ENCODE results near the gene TMC4.
A peak's percentile ranks its signal among the peaks of the same experiment; 100 is the strongest.

Gene TMC4

DNA sequence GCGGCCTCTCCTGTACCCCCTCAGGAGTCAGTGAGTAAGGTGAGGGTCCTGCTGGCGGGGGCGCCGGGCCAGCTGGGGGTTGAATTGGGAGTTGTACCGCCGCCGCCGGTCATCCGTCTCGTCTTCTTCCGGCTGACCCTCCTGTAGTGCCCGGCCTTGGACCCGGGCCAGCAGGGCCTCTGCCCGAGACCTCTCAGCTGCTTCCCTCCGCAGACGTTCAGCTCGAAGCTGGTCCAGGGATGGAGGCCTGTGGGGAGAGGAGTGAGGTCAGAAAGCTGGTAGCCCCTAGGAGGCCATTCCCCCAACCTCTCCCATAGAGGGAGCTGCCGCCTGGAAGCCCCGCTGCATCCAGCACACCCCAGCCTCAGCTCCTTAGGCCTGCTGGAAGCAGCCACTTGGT, 17.3 kb downstream of the TMC4 start:
- DNase-seq (ENCODE audit: low read depth in 2 of 2): no peak

- no peak for DNase-seq (ENCODE audit: low read depth in 2 of 2)
Measured at GRCh38 chr19:54154603-54155345, 18.2 kb downstream of the TMC4 start.

GRCh38 chr19:54153731-54154326, 19.1 kb downstream of the TMC4 start:
- no peak for DNase-seq (ENCODE audit: low read depth in 2 of 2)

- no peak for DNase-seq (ENCODE audit: low read depth in 2 of 2)
Measured at GRCh38 chr19:54152878-54153524, 20.0 kb downstream of the TMC4 start.

DNA sequence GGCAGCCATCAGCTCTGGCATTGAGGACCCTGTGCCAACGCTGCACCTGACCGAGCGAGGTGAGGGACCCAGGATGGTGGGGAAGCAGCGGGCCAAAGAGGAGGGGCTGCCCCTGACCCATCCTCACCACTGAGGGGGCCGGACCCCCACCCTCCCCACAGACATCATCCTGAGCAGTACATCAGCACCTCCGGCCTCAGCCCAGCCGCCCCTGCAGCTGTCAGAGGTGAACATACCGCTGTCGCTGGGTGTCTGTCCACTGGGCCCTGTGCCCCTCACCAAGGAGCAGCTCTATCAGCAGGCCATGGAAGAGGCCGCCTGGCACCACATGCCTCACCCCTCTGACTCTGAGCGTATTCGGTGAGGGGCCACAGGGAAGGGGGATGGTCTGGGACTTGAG, 20.7 kb downstream of the TMC4 start:
- no peak for DNase-seq (ENCODE audit: low read depth in 2 of 2)

GRCh38 chr19:54151362-54152035, 21.5 kb downstream of the TMC4 start:
- no peak for DNase-seq (ENCODE audit: low read depth in 2 of 2)

DNA sequence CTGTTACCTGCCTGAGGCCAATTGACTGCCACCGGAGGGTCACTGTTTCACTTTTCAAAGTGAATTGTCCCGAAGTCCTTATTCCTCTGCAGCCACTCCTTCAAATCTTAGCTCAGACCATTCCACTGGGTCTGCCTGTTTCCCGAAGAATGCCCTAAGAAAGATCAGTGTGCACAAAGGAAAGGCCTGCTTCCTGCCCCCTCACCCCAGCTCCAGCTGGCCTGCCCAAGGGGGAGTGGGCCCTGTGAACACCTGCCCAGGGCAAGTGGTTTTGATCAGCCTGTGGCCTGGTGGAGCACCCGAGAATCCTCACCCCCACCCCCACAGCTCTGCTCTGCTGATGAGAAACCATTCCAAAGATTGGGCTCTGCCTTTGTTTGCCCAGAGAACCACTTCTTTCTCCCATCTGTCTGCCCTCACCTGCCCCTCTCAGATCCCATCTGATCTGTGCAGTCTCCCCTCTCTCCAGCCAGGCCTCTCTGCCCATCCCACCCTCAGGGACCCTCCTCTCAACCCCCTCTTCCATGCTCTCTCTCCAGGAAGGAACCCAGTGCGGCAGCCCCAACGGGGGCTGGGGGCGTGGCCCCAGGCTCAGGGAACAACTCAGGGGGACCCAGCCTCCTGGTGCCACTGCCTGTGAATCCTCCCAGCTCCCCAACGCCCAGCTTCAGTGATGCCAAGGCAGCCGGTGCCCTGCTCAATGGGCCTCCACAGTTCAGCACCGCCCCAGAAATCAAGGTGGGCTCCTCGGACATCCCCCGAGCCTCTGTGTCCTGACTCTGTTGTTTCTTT, 23.7 kb downstream of the TMC4 start:
- DNase-seq (ENCODE audit: low read depth in 2 of 2): no peak

- DNase-seq (ENCODE audit: low read depth in 2 of 2): no peak
Measured at GRCh38 chr19:54148158-54148557, 24.8 kb downstream of the TMC4 start.

DNA sequence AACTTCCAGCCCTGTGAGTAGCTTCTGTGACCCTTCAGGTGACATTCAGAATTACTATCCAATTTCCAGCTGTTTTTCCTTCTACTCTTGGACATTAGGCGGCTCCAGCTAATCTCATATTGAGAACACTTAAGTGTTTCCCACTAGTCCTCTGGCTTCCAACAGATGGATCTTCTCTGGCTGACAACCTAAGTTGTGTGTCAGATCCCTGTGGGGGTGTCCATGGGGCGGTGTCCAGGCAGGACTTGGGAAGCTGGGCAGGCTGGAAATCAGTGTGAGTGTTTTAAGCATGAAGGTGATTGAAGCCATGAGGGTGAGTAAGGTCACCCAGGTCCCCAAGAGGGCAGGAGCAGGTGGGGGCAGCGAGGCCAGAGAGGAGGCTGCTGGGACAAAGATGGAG, 25.3 kb downstream of the TMC4 start:
- DNase-seq (ENCODE audit: low read depth in 2 of 2): no peak

GRCh38 chr19:54145541-54146158, 27.3 kb downstream of the TMC4 start:
- DNase-seq (ENCODE audit: low read depth in 2 of 2): no peak

DNA sequence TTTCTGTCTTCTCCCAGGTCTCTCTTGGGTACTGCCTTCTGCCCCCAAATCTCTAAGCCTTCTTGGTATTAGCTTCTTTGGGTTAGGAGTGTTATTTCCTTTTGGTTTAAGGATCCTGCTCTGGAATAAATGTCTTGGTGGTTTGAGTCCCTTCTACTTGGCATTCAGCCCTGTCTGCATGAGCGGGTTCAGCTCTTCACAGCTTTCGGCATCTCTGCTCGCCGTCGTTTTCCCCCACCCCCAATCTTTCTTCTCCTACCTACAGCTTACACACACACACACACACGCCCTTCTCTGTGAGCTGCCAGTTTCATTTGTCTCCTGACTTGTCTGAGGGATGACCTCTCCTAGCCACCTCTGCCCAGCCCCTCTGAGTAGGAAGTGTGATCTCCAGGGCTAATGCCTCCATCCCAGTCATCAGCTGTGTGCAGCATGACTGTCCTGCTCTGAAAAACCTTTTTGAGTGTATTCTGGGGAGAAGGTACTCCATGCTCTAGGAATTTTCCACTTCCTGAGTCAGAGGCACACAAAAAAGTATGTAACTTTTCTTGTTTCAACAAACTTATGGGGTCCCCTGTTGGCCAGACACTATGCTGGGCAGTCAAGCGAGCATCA, 30.7 kb downstream of the TMC4 start:
- DNase-seq (ENCODE audit: low read depth in 2 of 2): no peak

DNA sequence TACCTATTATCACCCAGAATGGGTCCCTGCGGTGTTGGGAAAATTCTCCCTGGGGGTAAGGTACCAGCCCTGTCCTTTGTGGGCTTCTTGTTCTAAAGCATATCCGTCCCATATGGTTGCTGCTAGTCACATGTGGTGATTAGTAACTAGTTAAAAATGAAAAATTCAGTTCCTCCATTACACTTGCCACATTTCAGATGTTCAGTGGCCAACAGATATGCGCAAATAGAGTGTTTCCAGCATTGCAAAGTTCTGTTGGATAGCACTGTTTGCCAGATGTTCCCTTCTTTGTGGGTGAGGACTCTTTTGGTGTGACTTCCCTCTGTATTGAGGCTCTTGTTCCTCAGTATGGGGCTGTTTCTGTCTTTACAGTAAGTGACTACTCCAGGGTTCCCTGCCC, 31.6 kb downstream of the TMC4 start:
- DNase-seq (ENCODE audit: low read depth in 2 of 2): no peak

DNA sequence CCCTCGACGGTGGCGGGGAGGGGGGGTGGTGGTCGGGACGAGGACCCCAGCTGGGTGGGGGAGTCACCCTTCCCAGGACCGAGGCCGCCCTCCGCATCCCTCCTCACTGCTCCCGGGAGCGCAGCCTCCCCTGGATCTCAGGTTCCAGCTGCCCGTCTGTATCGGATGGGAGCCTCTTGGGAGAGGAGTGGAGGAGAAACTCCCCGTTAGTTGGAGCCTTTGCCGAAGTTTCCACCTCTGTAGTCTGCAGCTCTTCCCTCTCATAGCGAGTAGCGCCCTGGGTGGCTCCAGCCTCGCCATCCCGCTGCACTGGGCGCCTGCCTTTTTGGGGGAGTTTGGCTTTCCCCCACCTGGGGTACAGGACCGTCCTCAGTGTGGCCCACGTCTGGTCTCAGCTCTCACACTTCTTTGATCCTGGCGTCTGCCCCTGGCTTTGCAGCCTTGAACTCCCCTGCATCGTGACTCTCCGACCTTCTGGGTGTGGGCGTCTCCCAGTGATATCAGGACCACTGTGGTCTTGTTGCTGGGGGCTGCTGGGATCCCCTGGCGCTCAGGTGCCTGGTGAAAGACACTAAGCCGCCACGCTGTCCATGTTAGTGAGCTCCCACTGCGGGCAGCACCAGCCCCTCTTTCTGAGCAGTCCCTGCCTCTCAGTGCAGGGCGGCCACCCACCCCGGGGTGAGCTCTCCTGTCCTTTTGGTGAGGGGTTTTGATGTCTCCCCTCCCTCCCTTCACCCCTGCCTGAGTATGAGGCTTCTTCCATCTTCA, 34.3 kb downstream of the TMC4 start:
- peak; percentile 33 to 38 for DNase-seq (ENCODE audit: low read depth in 2 of 2)

DNA sequence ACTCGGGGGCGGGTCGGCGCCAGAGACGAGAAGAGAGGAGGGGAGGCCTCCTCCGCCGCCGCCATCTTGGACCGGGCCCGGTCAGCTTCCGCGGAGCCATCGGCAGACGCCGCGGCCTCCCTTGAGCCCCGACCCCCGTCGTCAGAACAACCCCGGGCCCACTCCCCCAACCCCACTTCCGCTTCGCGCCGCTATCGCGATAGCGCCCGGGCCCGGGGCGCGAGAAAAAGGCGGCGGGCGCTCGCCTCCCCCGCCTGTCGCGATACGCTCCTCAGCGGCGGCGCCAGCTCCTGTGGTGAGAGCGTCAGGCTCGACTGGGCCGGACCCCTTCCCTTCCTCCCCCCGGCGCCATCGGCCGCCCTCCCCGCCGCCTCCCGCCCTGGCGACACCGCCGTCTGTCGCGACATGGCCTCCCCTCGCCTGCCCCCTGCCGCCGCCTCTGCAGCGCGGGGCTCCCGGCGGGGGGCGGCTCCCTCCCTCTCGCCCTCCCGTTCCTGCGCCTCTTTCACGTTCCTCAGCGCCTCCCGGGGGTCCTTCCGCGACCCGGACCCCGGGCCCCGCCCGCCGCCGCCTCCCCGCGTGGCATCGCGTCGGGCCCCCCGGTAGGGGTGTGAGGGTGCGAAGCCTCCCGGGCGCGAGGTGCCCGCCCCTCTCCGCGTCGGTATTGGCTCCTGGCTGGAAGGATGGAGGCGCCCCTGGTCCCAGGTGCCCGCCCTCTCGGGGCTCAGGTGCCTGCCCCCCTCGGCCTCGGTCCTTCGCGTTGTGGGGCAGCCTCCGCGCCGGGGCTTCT, 35.1 kb downstream of the TMC4 start, which contains the start of gene CNOT3:
CNOT3 (plus strand) TSS at position 64 of the 790 bp plus-strand sequence. CDS start 5,217 bp downstream, outside the sequence.
- DNase-seq (ENCODE audit: low read depth in 2 of 2): peak; percentile 13 to 25

- DNase-seq (ENCODE audit: low read depth in 2 of 2): peak; percentile 99
Measured at GRCh38 chr19:54136864-54137698, 35.9 kb downstream of the TMC4 start.

DNA sequence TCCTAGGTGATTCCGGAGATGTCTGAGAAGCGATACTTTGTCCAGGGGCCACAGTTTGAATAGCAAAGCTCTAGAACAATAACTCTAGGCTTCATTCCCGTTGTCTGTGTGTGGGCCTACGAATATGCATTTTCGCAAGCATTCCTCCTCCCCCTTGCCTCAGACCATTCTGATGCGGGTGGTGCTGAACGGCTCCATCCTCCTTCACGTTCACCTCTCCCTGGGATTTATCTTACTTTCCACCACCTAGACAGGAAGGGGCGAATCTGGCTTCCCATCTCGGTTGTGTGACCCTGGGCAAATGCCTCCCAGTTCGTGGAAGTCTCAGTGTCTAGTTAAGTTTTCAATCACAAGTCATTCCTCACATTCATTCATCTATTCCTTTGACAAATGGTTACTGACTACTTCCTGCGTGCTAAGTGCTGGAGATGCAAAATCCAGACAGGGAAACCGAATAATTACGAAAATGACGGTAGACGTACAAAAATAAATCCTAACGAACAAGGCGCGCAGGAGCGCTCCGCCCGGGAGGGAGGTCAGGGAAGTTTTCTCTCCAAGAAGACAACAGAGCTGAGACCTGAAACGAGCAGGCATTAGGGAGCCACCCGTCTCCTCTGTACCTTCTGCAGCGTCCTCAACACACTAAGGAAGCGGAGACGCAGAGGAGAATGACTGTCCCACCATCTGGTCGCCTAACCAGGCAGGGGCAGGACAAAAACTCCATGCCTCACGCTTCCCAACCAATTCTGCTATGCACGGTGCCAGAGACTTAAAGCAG, 36.7 kb downstream of the TMC4 start:
- DNase-seq (ENCODE audit: low read depth in 2 of 2): no peak

GRCh38 chr19:54133957-54134590, 38.9 kb downstream of the TMC4 start:
- DNase-seq (ENCODE audit: low read depth in 2 of 2): no peak

Data from stimulated activated CD8-positive, alpha-beta memory T cell treated with anti-CD3 and anti-CD28 coated beads, Interleukin-15, amount 100 ng/mL, for 48 hours (primary cell).